GM20000 (cell line): ENCODE results near the gene ABAT.

Experiments
- DNase-seq: peaks from one replicate; pipeline ENCODE4 v3.0.0; 2012; ENCODE audit warnings: low spot score
- TF ChIP-seq, protein P1 (sequence below): IDR thresholded peaks from 2 replicates; pipeline ENCODE4 v1.5.1; 2012; ENCODE audit warnings: mild to moderate bottlenecking, control low read depth; ENCODE audit errors: extremely low read depth, missing control alignments

The ABAT gene

DNA sequence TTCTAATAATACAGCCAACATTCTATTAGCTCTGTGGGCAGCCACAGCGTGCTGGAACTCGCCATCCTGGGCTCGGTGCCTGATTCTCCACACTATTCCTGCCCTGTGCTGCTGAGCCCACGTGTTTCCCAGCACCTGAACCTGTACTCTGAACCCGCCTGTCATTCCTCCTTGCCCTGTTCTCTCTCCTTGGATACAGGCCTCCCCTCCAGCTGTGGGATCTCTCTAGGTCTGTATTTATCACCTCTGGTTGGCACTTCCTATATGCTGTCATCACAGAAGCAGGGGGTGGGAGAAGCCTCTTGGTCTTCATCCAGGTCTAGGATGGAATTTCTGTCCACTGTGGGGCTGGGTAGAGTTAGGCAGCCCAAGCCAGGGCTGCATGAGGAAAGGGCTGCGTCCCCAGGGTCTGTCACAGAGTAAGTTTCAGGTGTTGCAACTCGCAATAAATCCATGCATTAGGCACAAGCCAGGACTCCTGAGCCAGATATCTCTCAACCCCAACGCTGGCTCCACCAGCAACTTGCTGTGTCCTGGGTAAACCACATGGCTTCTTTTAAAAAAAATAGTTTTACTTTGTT, 56.0 kb downstream of the ABAT start:
- no peak for DNase-seq
- TF ChIP-seq, protein P1, sequence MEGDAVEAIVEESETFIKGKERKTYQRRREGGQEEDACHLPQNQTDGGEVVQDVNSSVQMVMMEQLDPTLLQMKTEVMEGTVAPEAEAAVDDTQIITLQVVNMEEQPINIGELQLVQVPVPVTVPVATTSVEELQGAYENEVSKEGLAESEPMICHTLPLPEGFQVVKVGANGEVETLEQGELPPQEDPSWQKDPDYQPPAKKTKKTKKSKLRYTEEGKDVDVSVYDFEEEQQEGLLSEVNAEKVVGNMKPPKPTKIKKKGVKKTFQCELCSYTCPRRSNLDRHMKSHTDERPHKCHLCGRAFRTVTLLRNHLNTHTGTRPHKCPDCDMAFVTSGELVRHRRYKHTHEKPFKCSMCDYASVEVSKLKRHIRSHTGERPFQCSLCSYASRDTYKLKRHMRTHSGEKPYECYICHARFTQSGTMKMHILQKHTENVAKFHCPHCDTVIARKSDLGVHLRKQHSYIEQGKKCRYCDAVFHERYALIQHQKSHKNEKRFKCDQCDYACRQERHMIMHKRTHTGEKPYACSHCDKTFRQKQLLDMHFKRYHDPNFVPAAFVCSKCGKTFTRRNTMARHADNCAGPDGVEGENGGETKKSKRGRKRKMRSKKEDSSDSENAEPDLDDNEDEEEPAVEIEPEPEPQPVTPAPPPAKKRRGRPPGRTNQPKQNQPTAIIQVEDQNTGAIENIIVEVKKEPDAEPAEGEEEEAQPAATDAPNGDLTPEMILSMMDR, result no peak

DNA sequence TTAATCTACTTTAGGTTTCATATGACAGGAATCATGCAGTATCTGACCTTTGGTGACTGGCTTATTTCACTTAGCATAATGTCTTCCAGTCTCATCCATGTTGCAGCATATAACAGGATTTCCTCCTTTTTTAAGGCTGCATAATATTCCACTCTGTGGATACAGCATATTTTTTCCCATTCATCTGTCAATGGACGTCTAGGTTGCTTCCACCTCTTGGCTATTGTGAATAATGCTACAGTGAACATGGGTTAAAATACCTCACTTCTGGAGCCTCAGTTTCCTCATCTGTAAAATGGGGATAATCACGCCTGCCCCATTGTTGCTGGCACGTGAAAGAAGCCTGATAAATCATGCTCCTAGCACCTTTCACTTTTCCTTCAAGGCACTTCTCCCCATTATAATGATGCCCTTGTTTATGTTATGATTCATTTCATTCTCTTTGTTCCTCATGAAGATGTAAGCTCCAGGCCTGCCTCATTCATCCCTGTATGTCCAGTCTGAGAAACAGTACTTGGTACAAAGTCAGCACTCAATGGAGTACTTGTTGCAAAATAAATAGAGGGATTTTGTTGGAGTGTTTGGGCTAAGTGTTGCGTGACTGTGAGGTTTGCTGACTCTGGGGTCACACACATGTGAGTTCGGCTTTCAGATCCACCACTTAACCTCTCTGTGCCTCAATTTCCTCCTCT, 59.6 kb downstream of the ABAT start:
- TF ChIP-seq, protein P1, result no peak
- DNase-seq, result no peak

DNA sequence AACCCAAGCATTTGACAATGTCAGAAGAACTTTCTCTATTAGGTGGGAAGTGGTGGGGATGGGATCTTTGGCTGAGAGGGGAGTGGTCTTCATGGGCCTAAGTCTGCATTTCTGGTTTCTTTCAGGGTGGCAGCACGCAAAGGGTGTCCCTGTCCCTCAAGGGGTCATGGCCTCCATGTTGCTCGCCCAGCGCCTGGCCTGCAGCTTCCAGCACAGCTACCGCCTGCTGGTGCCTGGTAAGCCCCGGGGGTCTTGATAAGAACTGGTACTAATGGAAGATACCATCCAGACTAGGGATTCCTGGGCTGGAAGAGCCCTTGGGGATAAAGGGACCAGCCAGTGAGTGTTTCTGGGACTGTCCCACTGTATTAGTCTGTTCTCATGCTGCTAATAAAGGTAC, 61.2 kb downstream of the ABAT start:
- no peak for DNase-seq
- TF ChIP-seq, protein P1, result no peak

DNA sequence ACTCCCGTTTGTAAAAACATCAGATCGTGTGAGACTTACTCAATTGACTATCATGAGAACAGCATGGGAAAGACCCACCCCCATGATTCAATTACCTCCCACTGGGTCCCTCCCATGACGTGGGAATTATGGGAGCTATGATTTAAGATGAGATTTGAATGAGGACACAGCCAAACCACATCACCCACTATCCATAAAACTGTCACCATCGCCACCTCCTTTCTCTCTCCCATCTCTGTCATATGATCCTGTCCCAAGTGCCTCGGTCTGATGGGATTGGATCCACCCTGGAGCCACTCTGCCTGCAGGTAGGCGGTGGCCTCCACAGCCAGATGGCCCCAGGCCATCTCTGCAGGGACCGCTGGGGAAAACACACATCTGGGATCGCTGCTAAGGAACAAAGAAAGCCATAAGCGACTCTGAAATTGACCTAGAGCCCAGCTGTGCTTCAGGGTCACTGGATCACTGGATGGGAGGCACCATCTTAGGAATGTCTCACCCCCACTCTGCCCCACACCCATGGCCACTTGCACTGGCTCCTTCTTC, 61.8 kb downstream of the ABAT start:
- no peak for DNase-seq

DNA sequence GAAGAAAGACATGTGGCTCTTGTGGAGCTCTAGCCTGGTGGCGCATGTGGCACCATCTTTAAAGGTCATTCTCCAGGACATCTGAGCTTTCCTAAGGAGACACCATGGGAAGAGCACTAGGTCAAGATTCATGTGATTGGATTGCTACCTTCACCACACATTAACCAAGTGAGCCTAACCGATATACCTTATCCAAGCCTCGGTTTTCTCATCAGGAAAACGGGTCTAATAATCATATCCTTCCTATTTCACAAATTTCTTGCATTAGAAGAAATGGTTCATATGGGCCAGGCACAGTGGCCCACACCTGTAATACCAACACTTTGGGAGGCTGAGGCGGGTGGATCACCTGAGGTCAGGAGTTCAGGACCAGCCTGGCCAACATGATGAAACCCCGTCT, 64.7 kb downstream of the ABAT start:
- TF ChIP-seq, protein P1, result no peak

More for the DNA sequence above, 61.8 kb downstream of the ABAT start:
- TF ChIP-seq, protein P1, result no peak

DNA sequence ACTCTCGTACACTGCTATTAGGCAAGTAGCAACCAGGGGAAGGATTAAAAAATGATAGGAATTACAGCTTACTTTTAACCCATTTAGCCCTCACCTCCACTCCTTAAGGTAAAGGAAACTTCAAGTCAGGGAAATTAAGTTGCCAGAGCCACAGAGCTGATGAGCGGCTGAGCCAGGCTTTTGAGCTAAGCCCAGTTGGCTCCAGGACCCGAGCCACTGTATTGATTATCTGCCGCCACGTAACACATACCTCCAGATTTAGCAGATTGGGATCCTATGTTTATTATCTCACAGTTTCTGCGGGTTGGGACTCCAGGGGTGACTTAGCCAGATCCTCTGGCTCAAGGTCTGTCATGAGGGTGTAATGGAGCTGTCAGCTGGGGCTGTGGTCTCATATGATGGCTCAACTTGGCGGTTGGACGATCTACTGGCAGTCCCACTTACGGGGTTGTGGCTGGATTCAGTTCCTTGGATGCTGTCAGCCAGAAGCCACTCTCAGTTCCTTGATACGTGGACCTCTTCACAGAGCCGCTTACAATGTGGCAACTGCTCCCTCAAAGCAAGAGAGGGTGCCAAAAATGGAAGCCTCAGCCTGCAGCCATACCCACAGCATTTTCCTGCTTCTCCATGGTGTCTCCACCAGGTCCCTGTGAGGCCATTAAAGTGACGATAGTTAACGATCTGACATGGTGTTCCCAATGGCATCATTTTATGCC, 65.7 kb downstream of the ABAT start:
- TF ChIP-seq, protein P1, result no peak
- DNase-seq, result no peak

More for the DNA sequence above, 64.7 kb downstream of the ABAT start:
- DNase-seq, result no peak
